A673 (cell line): ENCODE measurements around the gene RRAGA.

Source experiments
- EZH2 ChIP-seq: fragments of 200-600 bp; sonication (generic); IDR thresholded peaks from 2 replicates; pipeline ENCODE4 v1.6.1; 2017; ENCODE audit warnings: borderline replicate concordance, low read depth, mild to moderate bottlenecking, mixed read lengths, antibody characterized with exemption, low read length; ENCODE audit not compliant: poor library complexity, severe bottlenecking
- TF ChIP-seq, protein P1 (sequence below): fragments of 300-800, 200-600 bp; sonication (generic); conservative IDR thresholded peaks from 2 replicates; pipeline ENCODE4 v1.5.1; 2017; ENCODE audit warnings: low read depth, mild to moderate bottlenecking, antibody characterized with exemption, low read length, moderate library complexity, mixed read lengths

GRCh38 chr9:19023078-19023477, 26.1 kb upstream of the RRAGA start:
- TF ChIP-seq, protein P1, sequence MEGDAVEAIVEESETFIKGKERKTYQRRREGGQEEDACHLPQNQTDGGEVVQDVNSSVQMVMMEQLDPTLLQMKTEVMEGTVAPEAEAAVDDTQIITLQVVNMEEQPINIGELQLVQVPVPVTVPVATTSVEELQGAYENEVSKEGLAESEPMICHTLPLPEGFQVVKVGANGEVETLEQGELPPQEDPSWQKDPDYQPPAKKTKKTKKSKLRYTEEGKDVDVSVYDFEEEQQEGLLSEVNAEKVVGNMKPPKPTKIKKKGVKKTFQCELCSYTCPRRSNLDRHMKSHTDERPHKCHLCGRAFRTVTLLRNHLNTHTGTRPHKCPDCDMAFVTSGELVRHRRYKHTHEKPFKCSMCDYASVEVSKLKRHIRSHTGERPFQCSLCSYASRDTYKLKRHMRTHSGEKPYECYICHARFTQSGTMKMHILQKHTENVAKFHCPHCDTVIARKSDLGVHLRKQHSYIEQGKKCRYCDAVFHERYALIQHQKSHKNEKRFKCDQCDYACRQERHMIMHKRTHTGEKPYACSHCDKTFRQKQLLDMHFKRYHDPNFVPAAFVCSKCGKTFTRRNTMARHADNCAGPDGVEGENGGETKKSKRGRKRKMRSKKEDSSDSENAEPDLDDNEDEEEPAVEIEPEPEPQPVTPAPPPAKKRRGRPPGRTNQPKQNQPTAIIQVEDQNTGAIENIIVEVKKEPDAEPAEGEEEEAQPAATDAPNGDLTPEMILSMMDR = no peak
- TF ChIP-seq EZH2 = no peak
